ENCODE data around the gene ADORA1.

The ADORA1 gene

DNA sequence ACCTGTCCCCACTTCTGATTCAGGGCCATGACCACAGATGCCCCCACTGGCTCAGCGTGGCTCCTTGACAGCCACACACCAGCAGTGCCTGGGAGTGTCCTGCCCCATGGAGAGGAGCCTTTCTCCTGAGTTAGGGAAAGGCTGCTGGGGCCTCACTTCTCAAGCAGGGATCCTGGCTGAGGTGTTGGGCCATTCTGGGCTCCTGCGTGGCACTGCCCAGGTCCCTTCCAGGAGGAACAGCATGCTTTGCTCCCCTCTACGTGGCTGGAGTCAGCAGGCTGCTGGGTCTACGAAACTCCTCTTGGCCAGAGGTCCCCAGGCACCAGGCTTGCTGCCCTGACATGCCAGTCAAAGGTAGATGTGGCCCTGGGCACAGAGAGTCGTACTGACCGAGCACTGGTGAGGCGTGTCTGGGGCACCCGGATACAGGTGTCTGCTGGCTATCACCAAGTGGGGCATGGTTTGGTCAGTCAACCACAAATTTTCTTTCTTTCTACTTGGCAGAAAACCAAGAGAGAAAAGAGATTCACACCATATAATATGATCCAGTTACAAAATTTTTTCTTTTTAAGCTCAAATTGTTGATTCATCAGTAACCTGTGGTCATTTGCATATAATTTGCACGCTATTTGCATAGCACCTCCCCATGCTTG lies 4.1 kb downstream of the ADORA1 start:
- TF ChIP-seq YY2 (tag by site-specific recombination; IDR thresholded peaks at IDR 0.05) (no peak), ZIC2 (tag by site-specific recombination; IDR thresholded peaks at IDR 0.05) (peak; percentile 66)
- ChIA-PET CTCF (interaction anchor here (2.0 to 3.8 kb wide), 4 partner anchors 14 to 92 kb away, joined by 13 to 21 read pairs (median 16); no protein-coding TSS in a partner anchor), POLR2A (no interaction called here)
- Histone ChIP-seq H3K27ac (ENCODE audit: extremely low read depth, low read depth, low read length) (no peak overlapping the region), H3K9me3 (ENCODE audit: control insufficient read depth, insufficient read depth, low read depth, low read length) (no peaks in the 10 kb centered on the region), H3K4me3 (ENCODE audit: low read depth, low read length) (no peak overlapping the region), H3K4me1 (ENCODE audit: control insufficient read depth, insufficient read depth, low read length) (no peaks in the 10 kb centered on the region), H3K36me3 (ENCODE audit: control insufficient read depth in 2 of 2, insufficient read depth in 1 of 2, low read length in 2 of 2) (no peaks in the 10 kb centered on the region)

- no peak for TF ChIP-seq ZNF658 (tag by site-specific recombination; IDR thresholded peaks at IDR 0.05)
- H3K27ac ChIP-seq (ENCODE audit: extremely low read depth, low read depth, low read length), result no peak overlapping the region
- no peak overlapping the region for H3K4me3 ChIP-seq (ENCODE audit: low read depth, low read length)
- no peaks in the 10 kb centered on the region for H3K4me1 ChIP-seq (ENCODE audit: control insufficient read depth, insufficient read depth, low read length)
- no peaks in the 10 kb centered on the region for H3K9me3 ChIP-seq (ENCODE audit: control insufficient read depth, insufficient read depth, low read depth, low read length)
- ChIA-PET POLR2A (no interaction called here), CTCF (interaction anchor here (0.6 to 3.8 kb wide), 9 partner anchors 9 to 188 kb away, joined by 3 to 21 read pairs (median 6); no protein-coding TSS in a partner anchor)
- H3K36me3 ChIP-seq (ENCODE audit: control insufficient read depth in 2 of 2, insufficient read depth in 1 of 2, low read length in 2 of 2), result no peaks in the 10 kb centered on the region
Observed at GRCh38 chr1:203133970-203134725, 6.6 kb downstream of the ADORA1 start.

DNA sequence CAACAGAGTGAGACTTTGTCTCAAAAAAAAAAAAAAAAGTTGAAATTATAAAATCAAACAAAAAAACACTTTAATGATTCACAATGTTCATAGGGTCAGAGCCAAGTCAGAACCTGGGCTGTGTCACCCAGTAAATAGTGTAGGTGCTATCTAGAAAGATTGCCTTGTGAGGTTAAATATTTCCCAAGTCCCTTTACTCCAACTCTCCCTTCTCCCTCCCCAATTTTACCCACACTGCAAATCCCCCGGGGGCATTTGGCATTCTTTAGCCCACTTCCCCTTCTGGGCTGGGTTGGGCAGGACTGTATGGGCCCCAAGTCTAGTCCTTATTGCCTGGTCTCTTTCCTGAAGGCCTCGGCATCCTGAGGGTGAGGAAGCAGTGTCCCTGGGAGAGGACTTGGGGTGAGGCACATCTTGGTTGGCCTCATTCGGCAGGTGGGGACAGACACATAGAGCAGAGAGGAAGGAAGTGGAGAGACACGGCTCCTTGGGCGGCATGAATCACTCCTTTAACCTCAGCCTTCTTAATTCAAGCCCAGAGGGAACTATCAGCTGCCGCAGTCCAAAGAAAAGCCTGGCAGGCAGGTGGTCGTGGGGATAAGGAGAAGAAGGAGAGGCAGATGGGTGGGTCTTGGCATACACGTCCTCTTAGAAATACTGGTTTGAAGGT lies 8.2 kb downstream of the ADORA1 start:
- Histone ChIP-seq H3K36me3 (ENCODE audit: control insufficient read depth in 2 of 2, insufficient read depth in 1 of 2, low read length in 2 of 2) (no peaks in the 10 kb centered on the region), H3K4me3 (ENCODE audit: low read depth, low read length) (no peak overlapping the region), H3K27ac (ENCODE audit: extremely low read depth, low read depth, low read length) (no peak overlapping the region), H3K9me3 (ENCODE audit: control insufficient read depth, insufficient read depth, low read depth, low read length) (no peaks in the 10 kb centered on the region), H3K4me1 (ENCODE audit: control insufficient read depth, insufficient read depth, low read length) (peaks cover 2% of the 10 kb centered on the region; the same call in 1 of the 2 replicates)
- POLR2A ChIA-PET, result no interaction called here
- TF ChIP-seq ZNF416 (tag by site-specific recombination; IDR thresholded peaks at IDR 0.05) (no peak), YY2 (tag by site-specific recombination; IDR thresholded peaks at IDR 0.05) (no peak), ZNF292 (tag by site-specific recombination; IDR thresholded peaks at IDR 0.05; ENCODE audit: borderline replicate concordance, low read depth) (no peak), GLIS2 (tag by site-specific recombination; IDR thresholded peaks at IDR 0.05) (no peak), BCL11A (tag by site-specific recombination; IDR thresholded peaks at IDR 0.05; ENCODE audit: low read depth) (no peak)
- TF ChIP-seq, protein P1, sequence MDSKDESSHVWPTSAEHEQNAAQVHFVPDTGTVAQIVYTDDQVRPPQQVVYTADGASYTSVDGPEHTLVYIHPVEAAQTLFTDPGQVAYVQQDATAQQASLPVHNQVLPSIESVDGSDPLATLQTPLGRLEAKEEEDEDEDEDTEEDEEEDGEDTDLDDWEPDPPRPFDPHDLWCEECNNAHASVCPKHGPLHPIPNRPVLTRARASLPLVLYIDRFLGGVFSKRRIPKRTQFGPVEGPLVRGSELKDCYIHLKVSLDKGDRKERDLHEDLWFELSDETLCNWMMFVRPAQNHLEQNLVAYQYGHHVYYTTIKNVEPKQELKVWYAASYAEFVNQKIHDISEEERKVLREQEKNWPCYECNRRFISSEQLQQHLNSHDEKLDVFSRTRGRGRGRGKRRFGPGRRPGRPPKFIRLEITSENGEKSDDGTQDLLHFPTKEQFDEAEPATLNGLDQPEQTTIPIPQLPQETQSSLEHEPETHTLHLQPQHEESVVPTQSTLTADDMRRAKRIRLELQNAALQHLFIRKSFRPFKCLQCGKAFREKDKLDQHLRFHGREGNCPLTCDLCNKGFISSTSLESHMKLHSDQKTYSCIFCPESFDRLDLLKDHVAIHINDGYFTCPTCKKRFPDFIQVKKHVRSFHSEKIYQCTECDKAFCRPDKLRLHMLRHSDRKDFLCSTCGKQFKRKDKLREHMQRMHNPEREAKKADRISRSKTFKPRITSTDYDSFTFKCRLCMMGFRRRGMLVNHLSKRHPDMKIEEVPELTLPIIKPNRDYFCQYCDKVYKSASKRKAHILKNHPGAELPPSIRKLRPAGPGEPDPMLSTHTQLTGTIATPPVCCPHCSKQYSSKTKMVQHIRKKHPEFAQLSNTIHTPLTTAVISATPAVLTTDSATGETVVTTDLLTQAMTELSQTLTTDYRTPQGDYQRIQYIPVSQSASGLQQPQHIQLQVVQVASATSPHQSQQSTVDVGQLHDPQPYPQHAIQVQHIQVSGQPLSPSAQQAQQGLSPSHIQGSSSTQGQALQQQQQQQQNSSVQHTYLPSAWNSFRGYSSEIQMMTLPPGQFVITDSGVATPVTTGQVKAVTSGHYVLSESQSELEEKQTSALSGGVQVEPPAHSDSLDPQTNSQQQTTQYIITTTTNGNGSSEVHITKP (tag by site-specific recombination; IDR thresholded peaks at IDR 0.05), result no peak
- TF ChIP-seq, protein P2, sequence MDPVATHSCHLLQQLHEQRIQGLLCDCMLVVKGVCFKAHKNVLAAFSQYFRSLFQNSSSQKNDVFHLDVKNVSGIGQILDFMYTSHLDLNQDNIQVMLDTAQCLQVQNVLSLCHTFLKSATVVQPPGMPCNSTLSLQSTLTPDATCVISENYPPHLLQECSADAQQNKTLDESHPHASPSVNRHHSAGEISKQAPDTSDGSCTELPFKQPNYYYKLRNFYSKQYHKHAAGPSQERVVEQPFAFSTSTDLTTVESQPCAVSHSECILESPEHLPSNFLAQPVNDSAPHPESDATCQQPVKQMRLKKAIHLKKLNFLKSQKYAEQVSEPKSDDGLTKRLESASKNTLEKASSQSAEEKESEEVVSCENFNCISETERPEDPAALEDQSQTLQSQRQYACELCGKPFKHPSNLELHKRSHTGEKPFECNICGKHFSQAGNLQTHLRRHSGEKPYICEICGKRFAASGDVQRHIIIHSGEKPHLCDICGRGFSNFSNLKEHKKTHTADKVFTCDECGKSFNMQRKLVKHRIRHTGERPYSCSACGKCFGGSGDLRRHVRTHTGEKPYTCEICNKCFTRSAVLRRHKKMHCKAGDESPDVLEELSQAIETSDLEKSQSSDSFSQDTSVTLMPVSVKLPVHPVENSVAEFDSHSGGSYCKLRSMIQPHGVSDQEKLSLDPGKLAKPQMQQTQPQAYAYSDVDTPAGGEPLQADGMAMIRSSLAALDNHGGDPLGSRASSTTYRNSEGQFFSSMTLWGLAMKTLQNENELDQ (tag by site-specific recombination; IDR thresholded peaks at IDR 0.05; ENCODE audit: low read depth), result no peak
- TF ChIP-seq, protein P3, sequence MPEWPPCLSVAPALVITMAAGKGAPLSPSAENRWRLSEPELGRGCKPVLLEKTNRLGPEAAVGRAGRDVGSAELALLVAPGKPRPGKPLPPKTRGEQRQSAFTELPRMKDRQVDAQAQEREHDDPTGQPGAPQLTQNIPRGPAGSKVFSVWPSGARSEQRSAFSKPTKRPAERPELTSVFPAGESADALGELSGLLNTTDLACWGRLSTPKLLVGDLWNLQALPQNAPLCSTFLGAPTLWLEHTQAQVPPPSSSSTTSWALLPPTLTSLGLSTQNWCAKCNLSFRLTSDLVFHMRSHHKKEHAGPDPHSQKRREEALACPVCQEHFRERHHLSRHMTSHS (tag by site-specific recombination; IDR thresholded peaks at IDR 0.05), result no peak
- CTCF ChIA-PET, result interaction anchor here (1.0 to 1.1 kb wide), 2 partner anchors 17 to 96 kb away, joined by 3 read pairs; no protein-coding TSS in a partner anchor

All from HEK293 (cell line).